ENCODE measurements around the gene NGDN. TPM values are rescaled to one million over a fixed set of nuclear protein-coding genes. Genes with fewer than 3 reads are reported as not detected.

NGDN gene
- polyA plus RNA-seq, 1 experiment = 49.8 TPM

DNA sequence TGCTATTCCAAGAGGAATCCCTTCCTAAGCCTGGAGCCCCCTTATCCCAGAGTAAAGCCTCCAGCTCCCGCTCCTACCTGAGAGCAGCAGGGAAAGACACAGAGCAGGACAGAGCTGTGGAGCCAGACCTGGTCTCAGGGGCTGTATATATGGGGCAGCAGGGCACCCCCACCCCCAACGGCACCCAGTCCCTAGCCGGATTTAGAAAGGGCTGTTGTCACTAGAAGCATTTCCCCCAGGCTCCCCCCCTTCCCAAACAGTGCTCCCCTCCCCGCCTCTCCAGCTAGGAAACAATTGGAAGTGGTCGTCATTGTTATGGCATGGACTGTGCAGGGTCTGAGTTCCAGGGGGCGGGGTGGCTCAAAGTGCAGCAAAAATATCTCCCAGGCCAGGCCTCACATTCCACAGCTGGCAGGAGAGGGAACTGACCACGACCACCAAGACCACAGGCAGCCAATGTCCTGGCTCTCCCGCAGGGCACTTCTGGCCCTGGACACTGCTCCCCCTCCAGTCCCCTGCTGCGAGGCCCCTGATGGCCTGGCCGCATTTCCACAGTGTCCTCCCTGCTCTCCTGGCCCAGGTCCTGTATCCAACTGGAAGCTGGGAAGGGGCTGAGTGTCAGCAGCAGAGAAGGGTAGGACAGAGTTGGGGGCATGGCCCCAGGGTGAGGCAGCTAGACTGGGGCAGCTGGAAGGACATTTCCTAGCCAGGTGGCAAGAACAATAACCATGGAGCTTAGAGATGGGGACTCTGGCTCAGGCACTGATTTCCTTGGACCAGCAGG lies 33.8 kb upstream of the NGDN start, which contains the start of gene MYH7:
Gene MYH7 (minus strand): TSS at position 118 of the 784 bp plus-strand sequence. CDS start 1,928 bp downstream, outside the sequence.
- POLR2A ChIA-PET = no interaction called here

DNA sequence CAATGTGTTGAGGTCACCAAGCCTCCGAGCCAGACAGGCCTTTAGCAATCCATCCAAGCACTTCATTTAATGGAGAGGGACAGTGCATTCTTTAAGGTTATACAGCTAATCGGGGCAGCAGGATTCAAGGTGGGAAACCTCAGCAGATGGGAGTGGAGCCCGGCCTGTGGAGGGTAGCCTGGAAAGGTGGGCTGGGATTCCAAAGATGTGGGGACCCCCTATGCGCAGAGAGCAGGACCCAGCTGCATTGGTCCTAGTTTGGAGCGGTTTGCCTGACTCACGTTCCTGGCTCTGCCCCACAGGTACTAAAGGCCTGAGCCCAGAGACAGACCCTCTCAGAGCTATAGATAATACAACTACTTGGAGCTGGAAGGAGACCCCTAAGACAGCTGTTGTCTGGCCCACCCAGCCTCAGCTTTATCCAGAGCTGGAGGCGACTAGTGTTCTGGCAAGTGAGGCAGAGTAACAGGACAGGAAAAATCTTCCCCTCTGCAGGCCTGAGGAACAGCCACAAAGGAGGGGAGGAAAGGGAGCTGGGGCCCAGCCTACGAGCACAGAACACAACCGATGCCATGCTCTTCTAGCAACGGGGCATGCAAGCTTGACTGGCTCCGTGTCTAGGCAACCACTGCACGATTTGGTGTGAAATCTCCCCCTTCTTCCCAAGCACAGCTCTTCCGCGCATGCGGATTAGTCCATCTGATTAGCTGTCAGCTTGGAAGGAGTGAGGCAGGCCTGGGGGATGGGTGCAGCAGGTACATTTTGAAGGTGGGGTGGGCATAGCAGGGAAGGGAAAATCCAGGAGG lies 33.0 kb upstream of the NGDN start:
- ChIA-PET POLR2A (no interaction called here), CTCF (interaction anchor here (0.6 kb wide), 2 partner anchors 42 to 293 kb away, joined by 3 read pairs; no protein-coding TSS in a partner anchor)
- Histone ChIP-seq H3K9me3 (ENCODE audit: control insufficient read depth, insufficient read depth, low read length) (no peaks in the 10 kb centered on the region), H3K4me3 (ENCODE audit: low read depth, low read length) (no peak overlapping the region), H3K27ac (ENCODE audit: low read depth, low read length) (no peak overlapping the region), H3K27me3 (ENCODE audit: control insufficient read depth, insufficient read depth, low read length) (peaks cover 32% of the 10 kb centered on the region)
- no peak for DNase-seq (ENCODE audit: low read depth, low spot score)
- no peak for TF ChIP-seq CTCF (IDR thresholded peaks at IDR 0.05; ENCODE audit: low read depth, low read length)

More for the DNA sequence above, 33.8 kb upstream of the NGDN start, which contains the start of gene MYH7:
- CTCF ChIA-PET = interaction anchor here (0.6 kb wide), 2 partner anchors 43 to 294 kb away, joined by 3 read pairs; no protein-coding TSS in a partner anchor
- Histone ChIP-seq H3K4me3 (ENCODE audit: low read depth, low read length) (no peak within 1 kb of the TSS), H3K9me3 (ENCODE audit: control insufficient read depth, insufficient read depth, low read length) (no peaks in the 10 kb centered on the region), H3K27ac (ENCODE audit: low read depth, low read length) (no peak within 1 kb of the TSS), H3K27me3 (ENCODE audit: control insufficient read depth, insufficient read depth, low read length) (peaks cover 32% of the 10 kb centered on the region)
- DNase-seq (ENCODE audit: low read depth, low spot score) = no peak
- TF ChIP-seq CTCF (IDR thresholded peaks at IDR 0.05; ENCODE audit: low read depth, low read length) = no peak

- DNase-seq (ENCODE audit: low read depth, low spot score) = no peak
- Histone ChIP-seq H3K27me3 (ENCODE audit: control insufficient read depth, insufficient read depth, low read length) (peaks cover 31% of the 10 kb centered on the region), H3K4me3 (ENCODE audit: low read depth, low read length) (no peak overlapping the region), H3K9me3 (ENCODE audit: control insufficient read depth, insufficient read depth, low read length) (no peaks in the 10 kb centered on the region), H3K27ac (ENCODE audit: low read depth, low read length) (no peak overlapping the region)
- CTCF ChIA-PET = no interaction called here
- no peak for TF ChIP-seq CTCF (IDR thresholded peaks at IDR 0.05; ENCODE audit: low read depth, low read length)
- POLR2A ChIA-PET = no interaction called here
These were observed 32.1 kb upstream of the NGDN start for GRCh38 chr14:23437133-23438100.

DNA sequence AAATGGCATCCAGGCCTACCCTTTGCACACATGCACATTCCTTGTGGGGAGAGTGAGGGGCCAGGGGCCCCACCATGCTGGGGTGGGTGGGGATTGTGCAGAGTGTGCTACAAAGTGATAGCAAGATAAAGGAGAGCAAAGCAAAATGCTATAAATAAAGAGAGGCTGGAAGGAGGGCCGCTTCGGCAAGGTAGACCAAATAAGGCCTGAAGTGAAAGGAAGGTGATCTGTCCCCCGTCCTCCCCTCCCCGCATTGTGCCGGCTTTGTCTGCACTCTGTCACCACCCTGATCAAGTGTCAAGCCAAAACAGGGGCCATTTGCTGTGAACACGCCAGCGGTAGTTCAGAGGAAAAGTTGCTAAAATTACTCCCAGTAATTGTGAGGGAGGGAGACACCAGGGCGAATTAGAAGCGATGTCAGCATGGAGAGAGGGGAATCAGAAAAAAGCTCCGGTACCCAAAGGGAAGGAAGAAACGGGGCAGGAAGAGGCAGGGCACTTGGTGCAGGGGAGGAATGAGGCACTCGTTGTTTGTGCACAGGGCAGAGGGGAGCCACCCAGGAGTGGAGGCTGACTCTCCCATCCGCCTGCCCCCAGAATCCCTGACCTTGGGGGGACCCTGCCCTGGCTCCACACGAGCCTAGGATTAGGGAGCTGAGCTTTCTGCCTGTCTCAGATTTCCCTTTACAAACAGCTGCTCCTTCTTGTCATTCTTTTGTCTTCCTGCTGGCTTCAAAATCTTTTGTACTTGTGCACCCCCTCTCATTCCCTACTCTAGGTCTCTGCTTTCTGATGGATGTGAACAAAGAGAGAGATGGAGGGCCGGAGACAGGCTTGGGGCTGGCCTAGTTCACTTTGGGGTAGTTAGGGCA lies 31.2 kb upstream of the NGDN start:
- H3K27me3 ChIP-seq (ENCODE audit: control insufficient read depth, insufficient read depth, low read length) = peaks cover 32% of the 10 kb centered on the region
- no peaks in the 10 kb centered on the region for H3K9me3 ChIP-seq (ENCODE audit: control insufficient read depth, insufficient read depth, low read length)
- CTCF ChIA-PET = no interaction called here
- no peak overlapping the region for H3K27ac ChIP-seq (ENCODE audit: low read depth, low read length)
- no peak for DNase-seq (ENCODE audit: low read depth, low spot score)
- no peak overlapping the region for H3K4me3 ChIP-seq (ENCODE audit: low read depth, low read length)
- no peak for TF ChIP-seq CTCF (IDR thresholded peaks at IDR 0.05; ENCODE audit: low read depth, low read length)
- POLR2A ChIA-PET = no interaction called here

Data from AG04450 (cell line).